HG02763 (cell line): ENCODE results near the gene PAX5.

ENCODE experiments used
- ATAC-seq: cut with Tn5 transposase; IDR thresholded peaks from one replicate; pipeline ENCODE4 v1.9.1; 2021; ENCODE audit warnings: mild to moderate bottlenecking, moderate library complexity; ENCODE audit not compliant: unreplicated experiment

The PAX5 gene

GRCh38 chr9:36988848-36989247 lies 45.2 kb downstream of the PAX5 start:
- ATAC-seq, result no peak

- no peak for ATAC-seq
Observed at GRCh38 chr9:36987891-36988290, 46.2 kb downstream of the PAX5 start.

GRCh38 chr9:36987409-36987808 lies 46.7 kb downstream of the PAX5 start:
- ATAC-seq, result no peak

- ATAC-seq, result no peak
Observed at GRCh38 chr9:36986468-36987408, 47.3 kb downstream of the PAX5 start.

- no peak for ATAC-seq
Observed at GRCh38 chr9:36985769-36986467, 48.1 kb downstream of the PAX5 start.

- ATAC-seq, result no peak
Observed at GRCh38 chr9:36985061-36985768, 48.9 kb downstream of the PAX5 start.

- no peak for ATAC-seq
Observed at GRCh38 chr9:36980148-36980974, 53.7 kb downstream of the PAX5 start.

GRCh38 chr9:36976371-36977030 lies 57.6 kb downstream of the PAX5 start:
- no peak for ATAC-seq

GRCh38 chr9:36974731-36975130 lies 59.3 kb downstream of the PAX5 start:
- no peak for ATAC-seq

GRCh38 chr9:36971935-36972488 lies 62.1 kb downstream of the PAX5 start:
- ATAC-seq, result no peak

- no peak for ATAC-seq
Observed at GRCh38 chr9:36970007-36970888, 63.8 kb downstream of the PAX5 start.

- ATAC-seq, result no peak
Observed at GRCh38 chr9:36969216-36969771, 64.8 kb downstream of the PAX5 start.

- ATAC-seq, result no peak
Observed at GRCh38 chr9:36968574-36969215, 65.4 kb downstream of the PAX5 start.

GRCh38 chr9:36967997-36968396 lies 66.1 kb downstream of the PAX5 start:
- no peak for ATAC-seq

GRCh38 chr9:36966371-36967097 lies 67.5 kb downstream of the PAX5 start:
- no peak for ATAC-seq

GRCh38 chr9:36964791-36965190 lies 69.3 kb downstream of the PAX5 start:
- no peak for ATAC-seq

GRCh38 chr9:36963346-36963745 lies 70.7 kb downstream of the PAX5 start:
- no peak for ATAC-seq
